Smooth muscle cell (in vitro differentiated cells): Measurements from ENCODE around the gene ZBBX. TPM values are rescaled to one million over a fixed set of nuclear protein-coding genes. Genes with fewer than 3 reads are reported as not detected.

ENCODE experiments used
- DNase-seq: peaks from one replicate; lab custom pipeline; 2025; ENCODE audit not compliant: unreplicated experiment; lab: John Stamatoyannopoulos, UW
- H2AFZ ChIP-seq: fragments of 200-600 bp; sonication (generic); 2 replicates; pipeline ENCODE4 v1.6.0; 2016; ENCODE audit warnings: antibody characterized with exemption, low read depth, mild to moderate bottlenecking
- H3F3A ChIP-seq: fragments of 200-600 bp; sonication (generic); 2 replicates; pipeline ENCODE4 v1.6.0; 2017; ENCODE audit warnings: antibody characterized with exemption, low read depth
- H3K27ac ChIP-seq: fragments of 200-600 bp; sonication (generic); 2 replicates; pipeline ENCODE4 v1.5.1; 2016; ENCODE audit warnings: low read depth, mild to moderate bottlenecking
- H3K27me3 ChIP-seq: fragments of 200-600 bp; sonication (generic); 2 replicates; pipeline ENCODE4 v1.6.1; 2016; ENCODE audit warnings: low read depth, mild to moderate bottlenecking
- H3K36me3 ChIP-seq: fragments of 200-600 bp; sonication (generic); 2 replicates; pipeline ENCODE4 v1.5.1; 2016; ENCODE audit warnings: low read depth
- H3K4me1 ChIP-seq: fragments of 200-600 bp; sonication (generic); 2 replicates; pipeline ENCODE4 v1.5.1; 2016; ENCODE audit warnings: low read depth
- H3K4me2 ChIP-seq: fragments of 200-600 bp; sonication (generic); 2 replicates; pipeline ENCODE4 v1.6.0; 2016; ENCODE audit warnings: mild to moderate bottlenecking
- H3K4me3 ChIP-seq: fragments of 200-600 bp; sonication (generic); 2 replicates; pipeline ENCODE4 v1.5.1; 2016; ENCODE audit warnings: mild to moderate bottlenecking
- H3K79me2 ChIP-seq: fragments of 200-600 bp; sonication (generic); 2 replicates; pipeline ENCODE4 v1.6.0; 2016; ENCODE audit warnings: low read depth, mild to moderate bottlenecking
- H3K9ac ChIP-seq: fragments of 200-600 bp; sonication (generic); 2 replicates; pipeline ENCODE4 v1.6.0; 2016; ENCODE audit warnings: low read depth
- H3K9me3 ChIP-seq: fragments of 200-600 bp; sonication (generic); replicated peaks from 2 replicates; pipeline ENCODE4 v1.5.1; 2016; ENCODE audit warnings: low read depth
- H4K20me1 ChIP-seq: fragments of 200-600 bp; sonication (generic); 2 replicates; pipeline ENCODE4 v1.6.0; 2016; ENCODE audit warnings: low read depth
- CTCF ChIP-seq: fragments of 200-600 bp; sonication (generic); IDR thresholded peaks from 2 replicates; pipeline ENCODE4 v1.5.1; 2017; ENCODE audit warnings: borderline replicate concordance, mild to moderate bottlenecking, antibody characterized with exemption; ENCODE audit not compliant: insufficient read depth, poor library complexity, severe bottlenecking
- WGBS: methylation state at CpG from one replicate; pipeline ENCODE4 v1.1.7; 2016; ENCODE audit warnings: low lambda C conversion rate; 5-methylcytosine and 5-hydroxymethylcytosine counted together
- polyA plus RNA-seq: library from polyadenylated mRNA; unstranded; fragments of >200 nt; fragmentation: Nextera tagmentation; extraction: Ambion mirVana; gene quantifications from 2 replicates; pipeline ENCODE4 v1.2.1, GENCODE V29; 2016
- total RNA-seq: library from RNA; depleted of rRNA; stranded (reverse); fragments of >200 nt; gene quantifications from 2 replicates; pipeline ENCODE4 v1.2.3, GENCODE V29; 2014

Gene ZBBX
- total and polyA plus RNA-seq, 2 experiments from 2014 or later, result 0.13 TPM; not detected in 1

GRCh38 chr3:167382155-167382554, 2.1 kb upstream of the ZBBX start:
- Histone ChIP-seq H3K4me2 (no peak overlapping the region), H3K36me3 (no peaks in the 10 kb centered on the region), H3K9ac (no peak overlapping the region), H3F3A (no peaks in the 10 kb centered on the region), H4K20me1 (no peaks in the 10 kb centered on the region), H3K9me3 (no peaks in the 10 kb centered on the region), H3K79me2 (no peaks in the 10 kb centered on the region), H3K4me3 (no peak overlapping the region), H3K27me3 (no peaks in the 10 kb centered on the region), H2AFZ (no peak overlapping the region), H3K4me1 (no peaks in the 10 kb centered on the region), H3K27ac (no peak overlapping the region)
- no peak for DNase-seq
- WGBS, result 96% methylated on average over 3 of the region's 3 CpGs
- no peak for TF ChIP-seq CTCF

GRCh38 chr3:167375478-167375877, 4.6 kb downstream of the ZBBX start:
- WGBS, result 96% methylated on average over 6 of the region's 6 CpGs
- H3K79me2 ChIP-seq, result no peaks in the 10 kb centered on the region
- no peaks in the 10 kb centered on the region for H3K9me3 ChIP-seq
- no peak overlapping the region for H3K4me2 ChIP-seq
- no peaks in the 10 kb centered on the region for H3K4me1 ChIP-seq
- H3K9ac ChIP-seq, result no peak overlapping the region
- no peaks in the 10 kb centered on the region for H3K36me3 ChIP-seq
- no peak for TF ChIP-seq CTCF
- no peak overlapping the region for H3K4me3 ChIP-seq
- no peak overlapping the region for H3K27ac ChIP-seq
- no peaks in the 10 kb centered on the region for H4K20me1 ChIP-seq
- no peak overlapping the region for H2AFZ ChIP-seq
- no peaks in the 10 kb centered on the region for H3F3A ChIP-seq
- DNase-seq, result no peak
- H3K27me3 ChIP-seq, result no peaks in the 10 kb centered on the region

GRCh38 chr3:167372138-167372537, 8.0 kb downstream of the ZBBX start:
- H3F3A ChIP-seq, result no peaks in the 10 kb centered on the region
- no peak for TF ChIP-seq CTCF
- no peaks in the 10 kb centered on the region for H3K36me3 ChIP-seq
- DNase-seq, result no peak
- H3K27me3 ChIP-seq, result no peaks in the 10 kb centered on the region
- no peak overlapping the region for H3K4me2 ChIP-seq
- no peak overlapping the region for H3K4me3 ChIP-seq
- no peaks in the 10 kb centered on the region for H4K20me1 ChIP-seq
- H2AFZ ChIP-seq, result no peak overlapping the region
- no peak overlapping the region for H3K27ac ChIP-seq
- WGBS, result 46% methylated on average over 3 of the region's 3 CpGs
- no peaks in the 10 kb centered on the region for H3K4me1 ChIP-seq
- no peaks in the 10 kb centered on the region for H3K79me2 ChIP-seq
- no peak overlapping the region for H3K9ac ChIP-seq
- H3K9me3 ChIP-seq, result no peaks in the 10 kb centered on the region

- Histone ChIP-seq H3K79me2 (no peaks in the 10 kb centered on the region), H3F3A (no peaks in the 10 kb centered on the region), H3K9ac (no peak overlapping the region), H3K4me2 (no peak overlapping the region), H3K4me3 (no peak overlapping the region), H3K27ac (no peak overlapping the region), H2AFZ (no peak overlapping the region), H4K20me1 (no peaks in the 10 kb centered on the region), H3K36me3 (no peaks in the 10 kb centered on the region), H3K4me1 (no peaks in the 10 kb centered on the region), H3K27me3 (no peaks in the 10 kb centered on the region), H3K9me3 (no peaks in the 10 kb centered on the region)
- 97% methylated on average over 1 of the region's 1 CpG for WGBS
- no peak for TF ChIP-seq CTCF
- DNase-seq, result no peak
These were observed 18.1 kb downstream of the ZBBX start for GRCh38 chr3:167361948-167362347.
